ENCODE results near the gene OR8G5. TPM values are rescaled to one million over a fixed set of nuclear protein-coding genes. Genes with fewer than 3 reads are reported as not detected.

The OR8G5 gene
- total and polyA plus RNA-seq, 4 donors: not detected

DNA sequence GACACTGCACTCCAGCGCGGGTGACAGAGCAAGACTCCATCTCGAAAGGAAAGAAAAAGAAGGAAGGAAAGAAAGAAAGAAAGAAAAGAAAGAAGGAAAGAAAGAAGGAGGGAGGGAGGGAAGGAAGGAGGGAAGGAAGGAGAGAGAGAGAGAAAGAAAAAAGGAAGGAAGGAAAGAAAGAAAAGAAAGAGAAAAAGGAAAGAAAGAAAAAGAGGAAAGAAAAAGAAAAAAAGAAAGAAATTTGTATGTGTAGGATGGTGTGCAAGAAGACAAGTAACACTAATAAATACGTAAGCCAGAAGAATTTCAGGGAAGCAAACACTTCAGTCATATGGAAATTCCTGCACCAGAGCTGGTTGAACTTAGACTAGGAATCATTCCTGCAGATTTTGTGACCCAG, 57.0 kb downstream of the OR8G5 start:
- Histone ChIP-seq H3K4me1 (ENCODE audit: control insufficient read depth in 4 of 4, insufficient read depth in 4 of 4, low read length in 3 of 4) (no peaks in the 10 kb centered on the region), H3K36me3 (ENCODE audit: control insufficient read depth in 4 of 4, insufficient read depth in 3 of 4, low read depth in 1 of 4, low read length in 3 of 4) (no peaks in the 10 kb centered on the region), H3K9me3 (ENCODE audit: control insufficient read depth in 4 of 4, low read length in 3 of 4) (no peaks in the 10 kb centered on the region), H3K27me3 (ENCODE audit: control insufficient read depth in 4 of 4, insufficient read depth in 4 of 4, low read length in 3 of 4) (peaks cover 0 to 3% (median 0%) of the 10 kb centered on the region in 4 donors), H3K9ac (ENCODE audit: low read depth in 1 of 2, low read length in 2 of 2) (no peak overlapping the region), H3K4me3 (ENCODE audit: low read depth in 1 of 3, low read length in 3 of 3) (no peak overlapping the region), H3K27ac (ENCODE audit: low read depth in 1 of 2, low read length in 2 of 2) (no peak overlapping the region)
- no peak for TF ChIP-seq HNF4G (IDR thresholded peaks at IDR 0.05)
- no peak for TF ChIP-seq FOXA1 (IDR thresholded peaks at IDR 0.05)
- no peak for TF ChIP-seq ATF3 (IDR thresholded peaks at IDR 0.05)
- TF ChIP-seq RXRA (IDR thresholded peaks at IDR 0.05): no peak
- no peak for TF ChIP-seq HNF4A (conservative IDR thresholded peaks at IDR 0.05)
- no peak for TF ChIP-seq JUND (IDR thresholded peaks at IDR 0.05)
- no peak for TF ChIP-seq TAF1 (conservative IDR thresholded peaks at IDR 0.05)
- no peak for TF ChIP-seq FOXA2 (IDR thresholded peaks at IDR 0.05)
- TF ChIP-seq EGR1 (IDR thresholded peaks at IDR 0.05; ENCODE audit: low read depth in 2 of 2): no peak
- no peak for TF ChIP-seq REST (IDR thresholded peaks at IDR 0.05)
- no peak for TF ChIP-seq RAD21 (IDR thresholded peaks at IDR 0.05)
- TF ChIP-seq CTCF (IDR thresholded peaks at IDR 0.05; ENCODE audit: low read depth, low read length, missing input control): no peak
- TF ChIP-seq SP1 (IDR thresholded peaks at IDR 0.05): no peak
- TF ChIP-seq YY1 (IDR thresholded peaks at IDR 0.05): no peak
- TF ChIP-seq GABPA (IDR thresholded peaks at IDR 0.05 in 1 of 2, conservative IDR thresholded peaks at IDR 0.05 in 1 of 2): no peak
- TF ChIP-seq ZBTB33 (IDR thresholded peaks at IDR 0.05): no peak
- TF ChIP-seq, protein P1, sequence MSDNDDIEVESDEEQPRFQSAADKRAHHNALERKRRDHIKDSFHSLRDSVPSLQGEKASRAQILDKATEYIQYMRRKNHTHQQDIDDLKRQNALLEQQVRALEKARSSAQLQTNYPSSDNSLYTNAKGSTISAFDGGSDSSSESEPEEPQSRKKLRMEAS (IDR thresholded peaks at IDR 0.05): no peak
- no peak for TF ChIP-seq NR2F2 (IDR thresholded peaks at IDR 0.05)
- no peak for DNase-seq (ENCODE audit: low spot score)
- WGBS: 89% methylated on average over 4 of the region's 4 CpGs
